Right lobe of liver (tissue), 6 donors: ENCODE measurements around the gene TRIO. TPM values are rescaled to one million over a fixed set of nuclear protein-coding genes. Genes with fewer than 3 reads are reported as not detected.

Experiments
- ATAC-seq, 4 donors: fragments of 200-7000 bp; cut with Tn5 transposase; one replicate each; pipeline ENCODE4 v1.9.1; 2020; ENCODE audit warnings: mild to moderate bottlenecking in 4 of 4, moderate library complexity in 4 of 4
- DNase-seq, 3 donors: peaks; one replicate each; pipeline ENCODE4 v3.0.0-alpha.2; 2020
- H3K27ac ChIP-seq, 3 donors: fragments of 200-600 bp; one replicate each; pipeline ENCODE4 v1.8.0; 2022
- H3K27me3 ChIP-seq, 2 donors: fragments of 200-600 bp; one replicate each; pipeline ENCODE4 v1.8.0; 2022
- H3K36me3 ChIP-seq, 4 donors: fragments of 200-600 bp; sonication (generic) in 1 of 4; one replicate each; pipeline versions ENCODE4 v1.5.1 to v1.8.0; 2017 to 2022; ENCODE audit warnings: control low read depth in 1 of 4
- H3K4me1 ChIP-seq, 4 donors: fragments of 200-600 bp; sonication (generic) in 1 of 4; one replicate each; pipeline versions ENCODE4 v1.5.1 to v1.8.0; 2017 to 2022; ENCODE audit warnings: control low read depth in 1 of 4
- H3K4me3 ChIP-seq, 3 donors: fragments of 200-600 bp; one replicate each; pipeline ENCODE4 v1.8.0; 2022
- H3K9me3 ChIP-seq, 4 donors: fragments of 200-600 bp; sonication (generic) in 1 of 4; one replicate each; pipeline versions ENCODE4 v1.5.1 to v1.8.0; 2017 to 2022; ENCODE audit warnings: control low read depth in 1 of 4
- CTCF ChIP-seq, 4 donors: fragments of 200-600 bp in 3 of 4; fragments of 450-650 bp in 1 of 4; IDR thresholded peaks; one replicate each; pipeline versions ENCODE4 v1.5.1 to v1.8.0; 2016 to 2022; ENCODE audit warnings: antibody characterized with exemption in 4 of 4, mild to moderate bottlenecking in 2 of 4
- POLR2A ChIP-seq: fragments of 450-650 bp; IDR thresholded peaks from one replicate; pipeline ENCODE4 v1.6.1; 2017; ENCODE audit warnings: antibody characterized with exemption, mild to moderate bottlenecking
- WGBS: methylation state at CpG from one replicate; pipeline ENCODE4 v1.1.6; 2018; ENCODE audit warnings: low coverage, low lambda C conversion rate; ENCODE audit not compliant: insufficient coverage; ENCODE audit errors: missing lambda C conversion rate; 5-methylcytosine and 5-hydroxymethylcytosine counted together
- intact Hi-C, 2 donors: fragments of 100-400 bp; cut with DNase I; formaldehyde crosslinking; loops; one replicate each; pipeline versions ENCODE4 v1.11.2 to v1.14.1; 2022
- total RNA-seq, 6 experiments: library from RNA; depleted of rRNA in 2 of 6; stranded (reverse); fragments of >200 nt in 2 of 6; fragmentation: NEBNext Ultra II Directional in 3 of 6; extraction: Animal tissue kit (Norgen Biotek cat#: 25700) in 3 of 6; gene quantifications; one replicate each; pipeline versions ENCODE4 v1.1.0 to v1.2.4, GENCODE V29; 2016 to 2023
- donor health status: DM: no; HTN: yes; CAD: no.
- donor health status: DM: no; HTN: no; CAD: no.
- donor health status: DM: no; HTN: no; CAD: no.
- donor health status: DM: no; HTN: yes; CAD: no.
- donor health status: DM: no; HTN: yes; CAD: no.

The TRIO gene
- total RNA-seq, 6 experiments from 2014 or later: 34.7 to 63.5 (median 50.2) TPM

GRCh38 chr5:14263699-14264098, 120.6 kb downstream of the TRIO start:
- Histone ChIP-seq H3K36me3 (no peaks in the 10 kb centered on the region), H3K4me3 (no peak overlapping the region), H3K4me1 (peaks cover 0 to 8% (median 2%) of the 10 kb centered on the region in 4 donors), H3K9me3 (no peaks in the 10 kb centered on the region), H3K27me3 (no peaks in the 10 kb centered on the region), H3K27ac (no peak overlapping the region)
- DNase-seq (no peak), ATAC-seq (no peak)
- WGBS: 57% methylated on average over 2 of the region's 2 CpGs
- TF ChIP-seq POLR2A (no peak), CTCF (IDR thresholded peaks at IDR 0.05) (no peak)
- intact Hi-C loops: no loop called here

GRCh38 chr5:14264605-14265316, 121.6 kb downstream of the TRIO start:
- intact Hi-C loops: loop anchor here in 1 of 2 donors (5.0 kb wide), 1 partner anchor 157 kb away; no protein-coding TSS in a partner anchor
- WGBS: 10% methylated on average over 21 of the region's 26 CpGs
- peak; percentile 95 to 99 (median 98) for ATAC-seq
- H3K36me3 ChIP-seq: no peaks in the 10 kb centered on the region
- H3K4me1 ChIP-seq: peaks cover 0 to 12% (median 6%) of the 10 kb centered on the region in 4 donors
- H3K27ac ChIP-seq: peak overlapping the region in 1 of 3 donors; percentile 32
- H3K4me3 ChIP-seq: peak overlapping the region in 1 of 3 donors; percentile 17
- H3K9me3 ChIP-seq: no peaks in the 10 kb centered on the region
- TF ChIP-seq CTCF (IDR thresholded peaks at IDR 0.05) (no peak), POLR2A (peak; percentile 50)
- H3K27me3 ChIP-seq: no peaks in the 10 kb centered on the region
- peak; percentile 87 to 91 (median 91) for DNase-seq

- H3K4me1 ChIP-seq: peaks cover 0 to 20% (median 10%) of the 10 kb centered on the region in 4 donors
- H3K27me3 ChIP-seq: no peaks in the 10 kb centered on the region
- intact Hi-C loops: loop anchor here in 1 of 2 donors (5.0 kb wide), 1 partner anchor 158 kb away; no protein-coding TSS in a partner anchor
- no peak overlapping the region for H3K4me3 ChIP-seq
- no peak for TF ChIP-seq POLR2A
- no peak for TF ChIP-seq CTCF (IDR thresholded peaks at IDR 0.05)
- 86% methylated on average over 2 of the region's 2 CpGs for WGBS
- ATAC-seq (peak in 1 of 4 donors; percentile 31), DNase-seq (no peak)
- no peaks in the 10 kb centered on the region for H3K9me3 ChIP-seq
- H3K27ac ChIP-seq: no peak overlapping the region
- H3K36me3 ChIP-seq: no peaks in the 10 kb centered on the region
Observed at GRCh38 chr5:14265570-14265969, 122.4 kb downstream of the TRIO start.

- Histone ChIP-seq H3K4me1 (peaks cover 0 to 26% (median 12%) of the 10 kb centered on the region in 4 donors), H3K27ac (no peak overlapping the region), H3K9me3 (no peaks in the 10 kb centered on the region), H3K4me3 (no peak overlapping the region), H3K36me3 (no peaks in the 10 kb centered on the region), H3K27me3 (no peaks in the 10 kb centered on the region)
- ATAC-seq: no peak
- TF ChIP-seq POLR2A (no peak), CTCF (IDR thresholded peaks at IDR 0.05) (no peak)
- no peak for DNase-seq
- 87% methylated on average over 3 of the region's 4 CpGs for WGBS
- intact Hi-C loops: loop anchor here in 1 of 2 donors (5.0 kb wide), 1 partner anchor 159 kb away; no protein-coding TSS in a partner anchor
Observed at GRCh38 chr5:14266171-14266570, 123.0 kb downstream of the TRIO start.
